HepG2 (cell line): ENCODE measurements around the gene HPCAL1.

Experiments used
- CTCF ChIP-seq: sonication (generic); formaldehyde crosslinking; IDR thresholded peaks from 2 replicates; pipeline ENCODE4 v1.5.0; 2020; ENCODE audit warnings: mild to moderate bottlenecking, missing genetic modification reagents, moderate library complexity
- E2F5 ChIP-seq: sonication (generic); formaldehyde crosslinking; conservative IDR thresholded peaks from 2 replicates; pipeline ENCODE4 v1.4.0; 2020; ENCODE audit warnings: missing genetic modification reagents
- JUND ChIP-seq: sonication (generic); formaldehyde crosslinking; IDR thresholded peaks from 2 replicates; pipeline ENCODE4 v1.8.0; 2022; ENCODE audit warnings: mild to moderate bottlenecking, missing genetic modification reagents
- ZBTB49 ChIP-seq: sonication (generic); formaldehyde crosslinking; IDR thresholded peaks from 2 replicates; pipeline ENCODE4 v1.4.0; 2020; ENCODE audit warnings: missing genetic modification reagents, borderline replicate concordance
- ZNF34 ChIP-seq: sonication (generic); formaldehyde crosslinking; IDR thresholded peaks from 2 replicates; pipeline ENCODE4 v1.4.0; 2020; ENCODE audit warnings: mild to moderate bottlenecking, missing genetic modification reagents, borderline replicate concordance

GRCh38 chr2:10457846-10458598 lies 155.3 kb downstream of the HPCAL1 start:
- TF ChIP-seq ZNF34 (no peak), CTCF (CRISPR knock-in tag) (no peak), ZBTB49 (CRISPR knock-in tag) (no peak), JUND (no peak), E2F5 (CRISPR knock-in tag) (no peak)
